Erythroblast (primary cell): ENCODE data around the gene DPY30.

Source experiments
- GATA1 ChIP-seq: IDR thresholded peaks from 2 replicates; pipeline ENCODE4 v1.6.1; 2011; ENCODE audit warnings: low read depth, mild to moderate bottlenecking, control low read depth, low read length, moderate library complexity
- POLR2A ChIP-seq: IDR thresholded peaks from 2 replicates; pipeline ENCODE4 v1.6.1; 2011; ENCODE audit warnings: mild to moderate bottlenecking, low read length

DNA sequence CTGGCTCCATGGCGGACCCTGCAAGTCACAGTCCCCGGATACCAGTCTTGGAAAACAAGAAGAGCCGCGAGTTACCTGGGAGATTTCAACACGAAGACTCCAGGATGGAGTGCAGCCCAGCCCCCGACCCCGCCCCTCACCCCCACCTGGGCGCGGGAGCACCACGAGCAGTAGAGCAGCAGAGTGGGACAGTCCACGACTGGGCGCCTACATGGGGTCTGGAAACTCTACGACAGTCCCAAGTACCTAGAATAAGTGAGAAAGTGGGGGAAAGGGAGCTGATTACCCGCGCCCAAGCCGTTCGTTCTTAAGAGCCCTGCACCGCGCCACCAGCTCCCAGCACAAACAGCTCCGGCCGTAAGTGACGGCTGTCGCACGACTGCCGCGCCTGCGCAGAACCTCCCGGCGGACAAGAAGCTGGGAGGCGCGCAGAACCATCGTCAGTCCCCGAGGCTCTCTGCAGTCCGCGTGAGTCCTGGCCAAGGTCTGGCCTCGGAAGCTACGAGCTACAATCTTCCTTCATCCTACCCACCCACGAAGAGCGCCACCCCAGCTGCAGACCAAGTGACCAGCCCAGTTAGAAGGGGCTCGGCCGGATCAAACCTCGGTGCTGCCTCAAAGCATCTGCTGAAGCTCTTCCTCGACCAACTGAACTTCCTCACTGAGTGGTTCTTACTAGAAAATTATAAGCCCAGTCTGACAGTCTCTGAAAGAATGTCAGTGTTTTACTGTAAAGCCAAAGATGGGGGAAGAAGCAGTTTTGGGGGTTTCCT, at the start of gene DPY30:
- TF ChIP-seq POLR2A = peak; percentile 97
- no peak for TF ChIP-seq GATA1
